ENCODE measurements around the gene COL1A1.

DNA sequence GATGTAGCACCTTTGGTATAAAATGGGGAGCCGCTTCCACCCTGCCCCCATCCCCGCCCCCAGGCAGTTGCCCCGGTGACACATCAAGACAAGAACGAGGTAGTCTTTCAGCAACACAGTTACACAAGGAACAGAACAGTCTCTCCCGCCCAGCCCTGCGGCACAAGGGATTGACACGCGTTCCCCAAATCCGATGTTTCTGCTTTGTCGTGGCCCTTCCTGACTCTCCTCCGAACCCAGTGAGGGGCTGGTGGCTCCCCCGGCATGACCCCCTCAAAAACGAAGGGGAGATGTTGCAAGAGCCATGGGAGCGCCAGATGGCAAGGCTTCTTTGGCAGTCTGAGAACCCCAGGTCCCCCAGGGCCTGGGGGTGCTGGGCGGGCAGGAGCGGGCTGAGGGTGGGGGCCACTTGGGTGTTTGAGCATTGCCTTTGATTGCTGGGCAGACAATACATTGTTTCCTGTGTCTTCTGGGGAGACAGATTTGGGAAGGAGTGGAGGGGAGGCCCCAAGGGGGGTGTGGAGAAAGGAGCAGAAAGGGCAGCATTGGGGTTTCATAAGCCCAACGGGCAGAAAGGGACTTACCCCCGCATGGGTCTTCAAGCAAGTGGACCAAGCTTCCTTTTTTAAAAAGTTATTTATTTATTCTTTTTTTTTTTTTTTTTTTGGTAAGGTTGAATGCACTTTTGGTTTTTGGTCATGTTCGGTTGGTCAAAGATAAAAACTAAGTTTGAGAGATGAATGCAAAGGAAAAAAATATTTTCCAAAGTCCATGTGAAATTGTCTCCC, 16.6 kb downstream of the COL1A1 start:
- no peak for TF ChIP-seq CTCF (optimal IDR thresholded peaks at IDR 0.05 in 1 of 3, IDR thresholded peaks at IDR 0.05 in 1 of 3, conservative IDR thresholded peaks at IDR 0.05 in 1 of 3; ENCODE audit: extremely low read depth in 1 of 3, insufficient read depth in 2 of 3, low read length in 3 of 3)
- no peak for TF ChIP-seq EZH2 (IDR thresholded peaks at IDR 0.05; ENCODE audit: low read length)

All from keratinocyte (primary cell).